Breast epithelium (tissue), 3 donors: ENCODE results near the gene MMD2.

Experiments
- POLR2A ChIP-seq: fragments of 450-650 bp; IDR thresholded peaks from one replicate; pipeline ENCODE4 v1.6.1; 2016; ENCODE audit warnings: antibody characterized with exemption, mild to moderate bottlenecking, moderate library complexity
- TF ChIP-seq, protein P1 (sequence below), 3 donors: fragments of 450-650 bp; IDR thresholded peaks; one replicate each; pipeline ENCODE4 v1.5.1; 2016 to 2017; ENCODE audit warnings: antibody characterized with exemption in 3 of 3, mild to moderate bottlenecking in 3 of 3, moderate library complexity in 3 of 3

DNA sequence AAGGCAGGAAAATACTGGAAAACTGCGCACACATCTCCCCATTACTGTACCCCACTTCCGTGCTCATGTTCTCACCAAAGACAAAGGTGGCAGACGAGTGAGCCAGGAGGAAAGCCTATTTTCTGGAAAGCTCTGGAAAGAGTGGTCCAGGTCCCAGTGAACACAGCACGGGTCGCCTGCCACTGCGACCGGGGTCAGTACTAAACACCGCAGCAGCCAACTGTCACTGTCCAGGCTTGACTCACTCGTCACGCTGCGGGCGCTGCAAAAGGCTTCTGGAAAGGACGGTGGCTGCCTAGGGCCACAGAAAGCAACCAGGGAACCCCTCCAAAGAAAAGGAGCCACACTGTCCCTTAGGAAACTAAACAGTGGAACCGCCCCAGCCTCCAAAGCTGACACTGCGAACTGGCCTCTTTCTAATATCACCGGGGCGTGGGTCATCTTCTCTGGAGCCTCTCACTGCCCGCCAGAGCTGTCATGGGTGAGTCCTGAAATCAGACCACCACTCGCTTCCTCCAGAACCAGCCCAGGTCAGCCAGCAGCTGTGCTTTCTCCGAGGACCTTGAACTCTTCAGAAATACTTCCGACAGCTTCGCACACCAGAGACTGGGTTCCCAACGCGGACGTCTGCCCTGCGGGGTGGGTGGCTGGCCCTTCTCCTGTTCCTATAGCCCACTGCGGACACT is 79.4 kb downstream of the MMD2 start:
- TF ChIP-seq, protein P1, sequence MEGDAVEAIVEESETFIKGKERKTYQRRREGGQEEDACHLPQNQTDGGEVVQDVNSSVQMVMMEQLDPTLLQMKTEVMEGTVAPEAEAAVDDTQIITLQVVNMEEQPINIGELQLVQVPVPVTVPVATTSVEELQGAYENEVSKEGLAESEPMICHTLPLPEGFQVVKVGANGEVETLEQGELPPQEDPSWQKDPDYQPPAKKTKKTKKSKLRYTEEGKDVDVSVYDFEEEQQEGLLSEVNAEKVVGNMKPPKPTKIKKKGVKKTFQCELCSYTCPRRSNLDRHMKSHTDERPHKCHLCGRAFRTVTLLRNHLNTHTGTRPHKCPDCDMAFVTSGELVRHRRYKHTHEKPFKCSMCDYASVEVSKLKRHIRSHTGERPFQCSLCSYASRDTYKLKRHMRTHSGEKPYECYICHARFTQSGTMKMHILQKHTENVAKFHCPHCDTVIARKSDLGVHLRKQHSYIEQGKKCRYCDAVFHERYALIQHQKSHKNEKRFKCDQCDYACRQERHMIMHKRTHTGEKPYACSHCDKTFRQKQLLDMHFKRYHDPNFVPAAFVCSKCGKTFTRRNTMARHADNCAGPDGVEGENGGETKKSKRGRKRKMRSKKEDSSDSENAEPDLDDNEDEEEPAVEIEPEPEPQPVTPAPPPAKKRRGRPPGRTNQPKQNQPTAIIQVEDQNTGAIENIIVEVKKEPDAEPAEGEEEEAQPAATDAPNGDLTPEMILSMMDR (IDR thresholded peaks at IDR 0.05), result no peak
- TF ChIP-seq POLR2A, result no peak
